GM21390 (cell line): Measurements from ENCODE around the gene SNIP1.
A peak's percentile ranks its signal among the peaks of the same experiment; 100 is the strongest.
"Not testable (repeated sequence)": the region's sequence is repeated elsewhere in the genome, so short reads cannot be mapped to it uniquely, and the experiment has no call there.

Experiments
- ATAC-seq: cut with Tn5 transposase; IDR thresholded peaks from one replicate; pipeline ENCODE4 v1.9.1; 2021; ENCODE audit not compliant: unreplicated experiment

The SNIP1 gene

GRCh38 chr1:37553927-37554808, at the start of gene SNIP1:
Gene SNIP1, minus strand, starts transcription at chr1:37554293. Its CDS starts 64 bp downstream, at chr1:37554229.
- peak; percentile 90 for ATAC-seq

- ATAC-seq = no peak
Observed at GRCh38 chr1:37602750-37603694, 48.9 kb upstream of the SNIP1 start.

GRCh38 chr1:37601441-37601840, 47.3 kb upstream of the SNIP1 start:
- no peak for ATAC-seq

- ATAC-seq = no peak
Observed at GRCh38 chr1:37599940-37600339, 45.8 kb upstream of the SNIP1 start.

GRCh38 chr1:37596182-37596667, 42.1 kb upstream of the SNIP1 start:
- no peak for ATAC-seq

GRCh38 chr1:37595440-37596181, 41.5 kb upstream of the SNIP1 start, which contains the start of gene GNL2:
Gene GNL2, minus strand, starts transcription at chr1:37595937. Its CDS starts 115 bp downstream, at chr1:37595822.
- ATAC-seq = peak; percentile 97

- no peak for ATAC-seq
Observed at GRCh38 chr1:37593726-37594125, 39.6 kb upstream of the SNIP1 start.

- ATAC-seq = no peak
Observed at GRCh38 chr1:37588939-37589338, 34.8 kb upstream of the SNIP1 start.

- not testable (repeated sequence) for ATAC-seq
Observed at GRCh38 chr1:37584544-37584943, 30.5 kb upstream of the SNIP1 start.

GRCh38 chr1:37575692-37576091, 21.6 kb upstream of the SNIP1 start:
- ATAC-seq = no peak

GRCh38 chr1:37574834-37575480, 20.9 kb upstream of the SNIP1 start:
- ATAC-seq = no peak

GRCh38 chr1:37570528-37571334, 16.6 kb upstream of the SNIP1 start:
- no peak for ATAC-seq

GRCh38 chr1:37567023-37567422, 12.9 kb upstream of the SNIP1 start:
- no peak for ATAC-seq

- no peak for ATAC-seq
Observed at GRCh38 chr1:37564892-37565291, 10.8 kb upstream of the SNIP1 start.

- ATAC-seq = no peak
Observed at GRCh38 chr1:37562984-37563383, 8.9 kb upstream of the SNIP1 start.

GRCh38 chr1:37561133-37562132, 7.3 kb upstream of the SNIP1 start:
- ATAC-seq = no peak

- ATAC-seq = no peak
Observed at GRCh38 chr1:37560401-37561132, 6.5 kb upstream of the SNIP1 start.
